ENCODE data around the gene FIGNL1.

The FIGNL1 gene

GRCh38 chr7:50409856-50410745 is 40.0 kb downstream of the FIGNL1 start:
- no peak for TF ChIP-seq CTCF (IDR thresholded peaks at IDR 0.05; ENCODE audit: low read depth, low read length)

GRCh38 chr7:50406935-50407334 is 43.2 kb downstream of the FIGNL1 start:
- no peak overlapping the region for H3K4me3 ChIP-seq (ENCODE audit: low read depth, low read length)
- TF ChIP-seq CTCF (IDR thresholded peaks at IDR 0.05; ENCODE audit: low read depth, low read length): no peak

More at GRCh38 chr7:50409856-50410745, 40.0 kb downstream of the FIGNL1 start:
- H3K4me3 ChIP-seq (ENCODE audit: low read depth, low read length): no peak overlapping the region

- H3K4me3 ChIP-seq (ENCODE audit: low read depth, low read length): no peak overlapping the region
- TF ChIP-seq CTCF (IDR thresholded peaks at IDR 0.05; ENCODE audit: low read depth, low read length): no peak
Measured at GRCh38 chr7:50405221-50405620, 44.9 kb downstream of the FIGNL1 start.

- no peak for TF ChIP-seq CTCF (IDR thresholded peaks at IDR 0.05; ENCODE audit: low read depth, low read length)
- H3K4me3 ChIP-seq (ENCODE audit: low read depth, low read length): no peak overlapping the region
Measured at GRCh38 chr7:50404392-50404791, 45.8 kb downstream of the FIGNL1 start.

GRCh38 chr7:50400114-50400513 is 50.0 kb downstream of the FIGNL1 start:
- TF ChIP-seq CTCF (IDR thresholded peaks at IDR 0.05; ENCODE audit: low read depth, low read length): no peak
- H3K4me3 ChIP-seq (ENCODE audit: low read depth, low read length): no peak overlapping the region

- TF ChIP-seq CTCF (IDR thresholded peaks at IDR 0.05; ENCODE audit: low read depth, low read length): no peak
- H3K4me3 ChIP-seq (ENCODE audit: low read depth, low read length): no peak overlapping the region
Measured at GRCh38 chr7:50399635-50400034, 50.5 kb downstream of the FIGNL1 start.

- TF ChIP-seq CTCF (IDR thresholded peaks at IDR 0.05; ENCODE audit: low read depth, low read length): no peak
Measured at GRCh38 chr7:50399206-50399605, 50.9 kb downstream of the FIGNL1 start.

More at GRCh38 chr7:50399206-50399605, 50.9 kb downstream of the FIGNL1 start:
- no peak overlapping the region for H3K4me3 ChIP-seq (ENCODE audit: low read depth, low read length)

Measured in WI38 (cell line).